ENCODE data around the gene RMND5A. TPM values are rescaled to one million over a fixed set of nuclear protein-coding genes. Genes with fewer than 3 reads are reported as not detected.

RMND5A gene
- total RNA-seq, 1 donor from 2014 or later: 53.7 TPM

DNA sequence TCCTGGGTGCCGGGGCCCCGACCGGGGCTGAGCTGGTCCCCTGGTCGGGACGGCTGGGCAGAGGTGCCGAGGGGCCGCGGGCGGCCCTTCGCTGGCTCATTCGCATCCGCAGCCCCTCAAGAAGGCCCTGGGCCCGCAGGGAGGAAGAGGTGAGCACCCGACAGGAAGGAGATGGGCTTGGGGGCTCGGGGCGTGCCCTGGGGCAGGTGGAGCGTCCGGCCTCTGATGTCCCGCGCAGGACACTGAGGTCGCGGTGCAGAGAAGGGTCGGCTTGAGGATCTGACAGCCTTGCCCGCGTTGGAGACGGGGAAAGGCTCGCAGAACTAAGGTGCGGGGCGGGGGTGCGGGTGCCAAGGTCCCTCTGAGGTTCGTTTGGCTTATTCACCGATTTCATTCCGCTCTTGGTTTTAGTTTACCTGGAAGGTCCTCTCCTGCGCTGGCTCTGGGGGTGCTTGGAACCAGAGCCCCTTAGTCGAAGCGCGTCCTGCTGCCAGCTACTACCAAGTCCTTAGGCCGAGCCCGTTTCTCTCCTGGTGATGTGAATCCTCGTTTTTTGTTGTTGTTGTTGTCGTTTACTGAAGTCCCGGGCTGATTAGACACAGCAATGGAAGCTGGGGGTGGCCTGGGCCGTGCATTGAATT is 89.5 kb downstream of the RMND5A start:
- FAIRE-seq: no peak
- DNase-seq (ENCODE audit: low read depth): no peak
- Histone ChIP-seq H3K36me3 (ENCODE audit: control insufficient read depth, insufficient read depth, low read length) (no peaks in the 10 kb centered on the region), H3K4me3 (ENCODE audit: low read depth, low read length) (no peak overlapping the region), H3K27me3 (ENCODE audit: control insufficient read depth, insufficient read depth, low read length) (peaks cover 3% of the 10 kb centered on the region)
- no peak for TF ChIP-seq CTCF (IDR thresholded peaks at IDR 0.05; ENCODE audit: insufficient read depth, low read length, severe bottlenecking)

DNA sequence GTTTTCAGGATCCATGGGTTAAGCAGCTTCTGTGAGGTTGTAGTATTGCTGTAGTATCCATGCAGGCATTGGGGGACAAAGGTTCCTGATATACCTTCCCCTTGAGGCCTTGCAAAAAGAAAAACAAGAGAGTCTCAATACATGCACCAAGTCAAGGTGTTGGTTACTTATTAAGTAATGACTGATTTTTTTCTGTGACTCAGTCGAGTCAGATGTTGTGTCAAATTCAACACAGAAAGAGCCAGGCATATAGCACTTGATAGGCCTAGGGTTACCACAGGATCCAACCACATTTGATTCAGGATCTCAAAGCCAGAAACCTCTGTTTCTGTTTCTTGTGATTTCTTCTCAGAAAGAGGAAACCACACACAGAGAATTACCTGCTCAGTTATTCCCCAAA is 95.5 kb downstream of the RMND5A start:
- DNase-seq (ENCODE audit: low read depth) (peak; percentile 3), FAIRE-seq (no peak)
- Histone ChIP-seq H3K36me3 (ENCODE audit: control insufficient read depth, insufficient read depth, low read length) (no peaks in the 10 kb centered on the region), H3K27me3 (ENCODE audit: control insufficient read depth, insufficient read depth, low read length) (no peaks in the 10 kb centered on the region), H3K4me3 (ENCODE audit: low read depth, low read length) (no peak overlapping the region)
- no peak for TF ChIP-seq CTCF (IDR thresholded peaks at IDR 0.05; ENCODE audit: insufficient read depth, low read length, severe bottlenecking)

GRCh38 chr2:86818114-86818801 is 98.2 kb downstream of the RMND5A start:
- H3K36me3 ChIP-seq (ENCODE audit: control insufficient read depth, insufficient read depth, low read length): no peaks in the 10 kb centered on the region
- no peak for FAIRE-seq
- no peak for TF ChIP-seq CTCF (IDR thresholded peaks at IDR 0.05; ENCODE audit: insufficient read depth, low read length, severe bottlenecking)
- H3K27me3 ChIP-seq (ENCODE audit: control insufficient read depth, insufficient read depth, low read length): no peaks in the 10 kb centered on the region
- no peak overlapping the region for H3K4me3 ChIP-seq (ENCODE audit: low read depth, low read length)
- DNase-seq (ENCODE audit: low read depth): no peak

- H3K36me3 ChIP-seq (ENCODE audit: control insufficient read depth, insufficient read depth, low read length): no peaks in the 10 kb centered on the region
- no peak for TF ChIP-seq CTCF (IDR thresholded peaks at IDR 0.05; ENCODE audit: insufficient read depth, low read length, severe bottlenecking)
- no peaks in the 10 kb centered on the region for H3K27me3 ChIP-seq (ENCODE audit: control insufficient read depth, insufficient read depth, low read length)
- FAIRE-seq (no peak), DNase-seq (ENCODE audit: low read depth) (no peak)
- H3K4me3 ChIP-seq (ENCODE audit: low read depth, low read length): no peak overlapping the region
Measured at GRCh38 chr2:86818957-86819356, 98.9 kb downstream of the RMND5A start.

- TF ChIP-seq CTCF (IDR thresholded peaks at IDR 0.05; ENCODE audit: insufficient read depth, low read length, severe bottlenecking): no peak
- Histone ChIP-seq H3K4me3 (ENCODE audit: low read depth, low read length) (no peak overlapping the region), H3K27me3 (ENCODE audit: control insufficient read depth, insufficient read depth, low read length) (no peaks in the 10 kb centered on the region), H3K36me3 (ENCODE audit: control insufficient read depth, insufficient read depth, low read length) (no peaks in the 10 kb centered on the region)
- FAIRE-seq: no peak
- no peak for DNase-seq (ENCODE audit: low read depth)
Measured at GRCh38 chr2:86821306-86821705, 101.2 kb downstream of the RMND5A start.
